ENCODE results near the gene CFAP161.

Gene CFAP161

GRCh38 chr15:81133782-81134461, at the start of gene CFAP161:
TSS of gene CFAP161 (plus strand) at chr15:81134270. CDS start at chr15:81134330, 60 bp downstream.
- no peak for FAIRE-seq

- FAIRE-seq, result no peak
Measured at GRCh38 chr15:81084716-81085115, 49.4 kb upstream of the CFAP161 start.

- no peak for FAIRE-seq
Measured at GRCh38 chr15:81085213-81085612, 48.9 kb upstream of the CFAP161 start.

GRCh38 chr15:81085898-81086297, 48.2 kb upstream of the CFAP161 start:
- no peak for FAIRE-seq

GRCh38 chr15:81087066-81087465, 47.0 kb upstream of the CFAP161 start:
- FAIRE-seq, result no peak

GRCh38 chr15:81087694-81088093, 46.4 kb upstream of the CFAP161 start:
- no peak for FAIRE-seq

- no peak for FAIRE-seq
Measured at GRCh38 chr15:81088470-81089013, 45.5 kb upstream of the CFAP161 start.

GRCh38 chr15:81091889-81092558, 42.0 kb upstream of the CFAP161 start:
- FAIRE-seq, result peak; percentile 87

- FAIRE-seq, result no peak
Measured at GRCh38 chr15:81092559-81092902, 41.5 kb upstream of the CFAP161 start.

GRCh38 chr15:81093961-81094360, 40.1 kb upstream of the CFAP161 start:
- FAIRE-seq, result no peak

GRCh38 chr15:81095690-81096365, 38.2 kb upstream of the CFAP161 start:
- no peak for FAIRE-seq

GRCh38 chr15:81096398-81096797, 37.7 kb upstream of the CFAP161 start:
- FAIRE-seq, result no peak

- FAIRE-seq, result no peak
Measured at GRCh38 chr15:81097116-81097889, 36.8 kb upstream of the CFAP161 start.

GRCh38 chr15:81097890-81098280, 36.2 kb upstream of the CFAP161 start:
- FAIRE-seq, result no peak

- FAIRE-seq, result no peak
Measured at GRCh38 chr15:81098349-81098748, 35.7 kb upstream of the CFAP161 start.

GRCh38 chr15:81098861-81099651, 35.0 kb upstream of the CFAP161 start:
- no peak for FAIRE-seq

- FAIRE-seq, result no peak
Measured at GRCh38 chr15:81101894-81102815, 31.9 kb upstream of the CFAP161 start.

GRCh38 chr15:81103857-81104256, 30.2 kb upstream of the CFAP161 start:
- no peak for FAIRE-seq

GRCh38 chr15:81105545-81105944, 28.5 kb upstream of the CFAP161 start:
- FAIRE-seq, result no peak

GRCh38 chr15:81106560-81106959, 27.5 kb upstream of the CFAP161 start:
- FAIRE-seq, result peak; percentile 92

- no peak for FAIRE-seq
Measured at GRCh38 chr15:81107889-81108288, 26.2 kb upstream of the CFAP161 start.

All from islet of Langerhans (tissue), 1 donor.